ENCODE data around the gene SYTL1. TPM values are rescaled to one million over a fixed set of nuclear protein-coding genes. Genes with fewer than 3 reads are reported as not detected.

The SYTL1 gene
- total and polyA plus RNA-seq, 9 of the 15 experiments (the other 6 are each of a cell fraction or from before 2014, with no cell fraction given) = 0.04 to 9.3 (median 1.7) TPM

GRCh38 chr1:27359822-27360158 lies 18.0 kb downstream of the SYTL1 start:
- H3K4me1 ChIP-seq (replicated peaks in 1 of 2; ENCODE audit: control insufficient read depth in 2 of 2, insufficient read depth in 2 of 2, low read length in 2 of 2) = peaks cover 13 to 59% of the 10 kb centered on the region in 2 experiments
- in situ Hi-C loops (cut with MboI) (no loop called here), intact Hi-C loops (cut with micrococcal nuclease) (loop anchor here (5.0 to 10.0 kb wide), 3 partner anchors 33 to 165 kb away; partner anchors contain the start of gene GPR3)
- DNase-seq (ENCODE audit: extremely low read depth in 1 of 4, low spot score in 3 of 4) = no peak
- H3K4me3 ChIP-seq = peak overlapping the region; percentile 30; the same call in 1 of the 2 replicates
- H3K9me3 ChIP-seq (replicated peaks; ENCODE audit: control insufficient read depth, insufficient read depth, low read depth, low read length) = no peaks in the 10 kb centered on the region
- TF ChIP-seq KLF6 (CRISPR knock-in tag; IDR thresholded peaks at IDR 0.05; ENCODE audit: borderline replicate concordance) (no peak), KAT7 (CRISPR knock-in tag; IDR thresholded peaks at IDR 0.05; ENCODE audit: borderline replicate concordance) (no peak), TFAP4 (CRISPR knock-in tag; IDR thresholded peaks at IDR 0.05; ENCODE audit: borderline replicate concordance) (0 out of 2 replicates have a peak, but pooled peaks have one; percentile 9), TSC22D4 (tag; IDR thresholded peaks at IDR 0.05) (no peak), CBX1 (IDR thresholded peaks at IDR 0.05; ENCODE audit: low read depth) (no peak), ZKSCAN8 (CRISPR knock-in tag; IDR thresholded peaks at IDR 0.05) (no peak)
- TF ChIP-seq, protein P1, sequence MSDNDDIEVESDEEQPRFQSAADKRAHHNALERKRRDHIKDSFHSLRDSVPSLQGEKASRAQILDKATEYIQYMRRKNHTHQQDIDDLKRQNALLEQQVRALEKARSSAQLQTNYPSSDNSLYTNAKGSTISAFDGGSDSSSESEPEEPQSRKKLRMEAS (CRISPR knock-in tag; IDR thresholded peaks at IDR 0.05) = peak; percentile 7; the same call in 1 of the 2 replicates
- TF ChIP-seq, protein P2, sequence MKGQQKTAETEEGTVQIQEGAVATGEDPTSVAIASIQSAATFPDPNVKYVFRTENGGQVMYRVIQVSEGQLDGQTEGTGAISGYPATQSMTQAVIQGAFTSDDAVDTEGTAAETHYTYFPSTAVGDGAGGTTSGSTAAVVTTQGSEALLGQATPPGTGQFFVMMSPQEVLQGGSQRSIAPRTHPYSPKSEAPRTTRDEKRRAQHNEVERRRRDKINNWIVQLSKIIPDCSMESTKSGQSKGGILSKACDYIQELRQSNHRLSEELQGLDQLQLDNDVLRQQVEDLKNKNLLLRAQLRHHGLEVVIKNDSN (CRISPR knock-in tag; IDR thresholded peaks at IDR 0.05) = peak; percentile 4; the same call in 1 of the 2 replicates
- no TSS peak for BruUV-seq (replicated peaks)
- H3K79me2 ChIP-seq (ENCODE audit: control insufficient read depth, insufficient read depth, low read length) = no peaks in the 10 kb centered on the region
- H3K9ac ChIP-seq (ENCODE audit: insufficient read depth in 1 of 2, low read depth in 2 of 2, low read length in 2 of 2) = peak overlapping the region in 1 of 2 experiments; percentile 87; a peak in 2 of 4 replicates
- POLR2A ChIA-PET = interaction anchor here (0.6 kb wide), 1 partner anchor 9 kb away, joined by 5 read pairs; no protein-coding TSS in a partner anchor
- H4K20me1 ChIP-seq (replicated peaks; ENCODE audit: control insufficient read depth, insufficient read depth, low read length) = peaks cover 10% of the 10 kb centered on the region; the same call in 1 of the 2 replicates
- peaks cover 12% of the 10 kb centered on the region; the same call in 2 of the 3 replicates for H3K36me3 ChIP-seq (ENCODE audit: control insufficient read depth, insufficient read depth, low read length)
- H3K27me3 ChIP-seq (ENCODE audit: control insufficient read depth in 2 of 2, insufficient read depth in 2 of 2, low read length in 2 of 2) = no peaks in the 10 kb centered on the region
- WGBS (ENCODE audit: insufficient coverage, low coverage, missing lambda C conversion rate) = 36% methylated on average over 9 of the region's 9 CpGs
- H3K9me1 ChIP-seq (ENCODE audit: control insufficient read depth, insufficient read depth, low read length) = no peaks in the 10 kb centered on the region
- peak overlapping the region; percentile 68 for H3K4me2 ChIP-seq (ENCODE audit: insufficient read depth, low read length)
- H2AFZ ChIP-seq (ENCODE audit: low read depth, low read length) = peak overlapping the region; percentile 9; the same call in 1 of the 2 replicates
- no peak for FAIRE-seq
- no peak overlapping the region for H3K27ac ChIP-seq (ENCODE audit: extremely low read depth, low read depth, low read length)
- no peak for ATAC-seq
- CTCF ChIA-PET (ENCODE audit: low intra/inter-chr PET ratio) = no interaction called here

Data from K562 (cell line).